Measurements from ENCODE around the gene COL4A1.
"Not testable (repeated sequence)": the region's sequence is repeated elsewhere in the genome, so short reads cannot be mapped to it uniquely, and the experiment has no call there.

The COL4A1 gene

GRCh38 chr13:110323172-110323891, 16.4 kb upstream of the COL4A1 start:
- no peak for DNase-seq (ENCODE audit: low read depth)

- DNase-seq (ENCODE audit: low read depth) = no peak
Observed at GRCh38 chr13:110322828-110323171, 15.8 kb upstream of the COL4A1 start.

GRCh38 chr13:110322126-110322827, 15.3 kb upstream of the COL4A1 start:
- DNase-seq (ENCODE audit: low read depth) = no peak

GRCh38 chr13:110321573-110321972, 14.6 kb upstream of the COL4A1 start:
- DNase-seq (ENCODE audit: low read depth) = not testable (repeated sequence)

GRCh38 chr13:110320645-110321044, 13.7 kb upstream of the COL4A1 start:
- DNase-seq (ENCODE audit: low read depth) = no peak

GRCh38 chr13:110319774-110320509, 13.0 kb upstream of the COL4A1 start:
- no peak for DNase-seq (ENCODE audit: low read depth)

- DNase-seq (ENCODE audit: low read depth) = no peak
Observed at GRCh38 chr13:110319397-110319773, 12.4 kb upstream of the COL4A1 start.

- no peak for DNase-seq (ENCODE audit: low read depth)
Observed at GRCh38 chr13:110318920-110319319, 12.0 kb upstream of the COL4A1 start.

- no peak for DNase-seq (ENCODE audit: low read depth)
Observed at GRCh38 chr13:110317496-110318195, 10.7 kb upstream of the COL4A1 start.

GRCh38 chr13:110317093-110317492, 10.1 kb upstream of the COL4A1 start:
- no peak for DNase-seq (ENCODE audit: low read depth)

GRCh38 chr13:110316196-110316595, 9.2 kb upstream of the COL4A1 start:
- no peak for DNase-seq (ENCODE audit: low read depth)

- no peak for DNase-seq (ENCODE audit: low read depth)
Observed at GRCh38 chr13:110314516-110315245, 7.7 kb upstream of the COL4A1 start.

- not testable (repeated sequence) for DNase-seq (ENCODE audit: low read depth)
Observed at GRCh38 chr13:110313733-110314132, 6.8 kb upstream of the COL4A1 start.

- DNase-seq (ENCODE audit: low read depth) = not testable (repeated sequence)
Observed at GRCh38 chr13:110313261-110313660, 6.3 kb upstream of the COL4A1 start.

- DNase-seq (ENCODE audit: low read depth) = no peak
Observed at GRCh38 chr13:110312339-110313031, 5.5 kb upstream of the COL4A1 start.

- no peak for DNase-seq (ENCODE audit: low read depth)
Observed at GRCh38 chr13:110311443-110312338, 4.7 kb upstream of the COL4A1 start.

- no peak for DNase-seq (ENCODE audit: low read depth)
Observed at GRCh38 chr13:110310541-110311442, 3.8 kb upstream of the COL4A1 start.

GRCh38 chr13:110309661-110310524, 2.9 kb upstream of the COL4A1 start:
- DNase-seq (ENCODE audit: low read depth) = no peak

Data from stimulated activated CD8-positive, alpha-beta memory T cell treated with anti-CD3 and anti-CD28 coated beads, Interleukin-15, amount 100 ng/mL, for 1 hour (primary cell).